ENCODE measurements around the gene DNAH9.
A peak's percentile ranks its signal among the peaks of the same experiment; 100 is the strongest.

The DNAH9 gene

DNA sequence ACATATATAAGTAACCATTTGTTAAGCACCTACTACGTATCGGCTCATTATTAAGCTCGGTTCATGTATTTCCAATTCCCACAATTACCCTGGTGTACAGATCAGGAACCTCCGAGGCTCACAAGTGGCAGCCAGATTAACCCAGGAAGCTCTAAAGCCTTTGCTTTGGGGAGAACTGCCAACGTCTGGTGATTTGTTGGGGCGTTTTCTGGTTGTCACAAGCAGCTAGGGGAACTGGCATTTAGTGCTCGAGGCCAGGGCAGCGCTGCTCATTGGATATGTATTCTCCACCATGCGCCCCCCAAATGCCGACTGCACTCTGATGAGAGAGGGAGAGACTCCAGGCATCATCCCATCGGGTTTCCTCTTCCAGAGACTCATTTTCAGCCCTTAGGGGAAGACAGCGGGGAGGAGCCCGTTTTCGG is 398.5 kb downstream of the DNAH9 start:
- TF ChIP-seq GABPA (IDR thresholded peaks at IDR 0.05; ENCODE audit: low read depth) = no peak
- no peak for TF ChIP-seq POLR2AphosphoS5 (IDR thresholded peaks at IDR 0.05; ENCODE audit: low read depth)
- TF ChIP-seq SPI1 (IDR thresholded peaks at IDR 0.05; ENCODE audit: borderline replicate concordance, low read depth) = no peak
- TF ChIP-seq REST (IDR thresholded peaks at IDR 0.05; ENCODE audit: insufficient replicate concordance, low read depth) = no peak
- DNase-seq (ENCODE audit: low read depth in 1 of 2, low spot score in 1 of 2) = peak in 1 of 2 experiments; percentile 58
- Histone ChIP-seq H3K27ac (replicated peaks) (peak overlapping the region; percentile 90), H3K27me3 (ENCODE audit: insufficient read depth, poor library complexity, severe bottlenecking) (no peaks in the 10 kb centered on the region), H3K4me3 (replicated peaks; ENCODE audit: insufficient read depth, low read length) (peak overlapping the region; percentile 64)

- peak; percentile 64 to 86 for DNase-seq (ENCODE audit: low read depth in 1 of 2, low spot score in 1 of 2)
- peak within 1 kb of the TSS; percentile 64 for H3K4me3 ChIP-seq (replicated peaks; ENCODE audit: insufficient read depth, low read length)
- no peaks in the 10 kb centered on the region for H3K27me3 ChIP-seq (ENCODE audit: insufficient read depth, poor library complexity, severe bottlenecking)
- TF ChIP-seq REST (IDR thresholded peaks at IDR 0.05; ENCODE audit: insufficient replicate concordance, low read depth) (peak; percentile 14), SPI1 (IDR thresholded peaks at IDR 0.05; ENCODE audit: borderline replicate concordance, low read depth) (no peak), POLR2AphosphoS5 (IDR thresholded peaks at IDR 0.05; ENCODE audit: low read depth) (peak; percentile 63; the same call in 1 of the 2 replicates), GABPA (IDR thresholded peaks at IDR 0.05; ENCODE audit: low read depth) (no peak)
- TF ChIP-seq, protein P1, sequence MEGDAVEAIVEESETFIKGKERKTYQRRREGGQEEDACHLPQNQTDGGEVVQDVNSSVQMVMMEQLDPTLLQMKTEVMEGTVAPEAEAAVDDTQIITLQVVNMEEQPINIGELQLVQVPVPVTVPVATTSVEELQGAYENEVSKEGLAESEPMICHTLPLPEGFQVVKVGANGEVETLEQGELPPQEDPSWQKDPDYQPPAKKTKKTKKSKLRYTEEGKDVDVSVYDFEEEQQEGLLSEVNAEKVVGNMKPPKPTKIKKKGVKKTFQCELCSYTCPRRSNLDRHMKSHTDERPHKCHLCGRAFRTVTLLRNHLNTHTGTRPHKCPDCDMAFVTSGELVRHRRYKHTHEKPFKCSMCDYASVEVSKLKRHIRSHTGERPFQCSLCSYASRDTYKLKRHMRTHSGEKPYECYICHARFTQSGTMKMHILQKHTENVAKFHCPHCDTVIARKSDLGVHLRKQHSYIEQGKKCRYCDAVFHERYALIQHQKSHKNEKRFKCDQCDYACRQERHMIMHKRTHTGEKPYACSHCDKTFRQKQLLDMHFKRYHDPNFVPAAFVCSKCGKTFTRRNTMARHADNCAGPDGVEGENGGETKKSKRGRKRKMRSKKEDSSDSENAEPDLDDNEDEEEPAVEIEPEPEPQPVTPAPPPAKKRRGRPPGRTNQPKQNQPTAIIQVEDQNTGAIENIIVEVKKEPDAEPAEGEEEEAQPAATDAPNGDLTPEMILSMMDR (IDR thresholded peaks at IDR 0.05; ENCODE audit: insufficient read depth, low read length) = no peak
- H3K27ac ChIP-seq (replicated peaks) = peak within 1 kb of the TSS; percentile 90
Measured at GRCh38 chr17:11997147-11997971, 399.1 kb downstream of the DNAH9 start, which contains the start of gene ZNF18. TSS of gene ZNF18 (minus strand) at chr17:11997475. CDS start at chr17:11992829, 4,646 bp downstream.

DNA sequence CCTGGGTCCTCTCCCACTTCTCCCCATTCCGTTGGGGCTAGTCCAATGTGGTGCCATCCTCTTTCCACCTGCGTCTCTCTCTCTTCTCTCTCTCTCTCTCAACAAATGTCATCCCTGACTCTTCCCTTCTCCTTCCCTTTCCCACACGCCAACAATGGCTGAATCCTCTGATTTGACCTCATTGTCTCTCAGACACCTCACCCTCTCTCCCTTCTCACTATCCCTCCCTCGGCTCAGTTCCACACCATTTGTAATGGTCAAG is 399.6 kb downstream of the DNAH9 start:
- H3K4me3 ChIP-seq (replicated peaks; ENCODE audit: insufficient read depth, low read length) = peak overlapping the region; percentile 57
- DNase-seq (ENCODE audit: low read depth in 1 of 2, low spot score in 1 of 2) = no peak
- H3K27ac ChIP-seq (replicated peaks) = peak overlapping the region; percentile 64
- no peak for TF ChIP-seq POLR2AphosphoS5 (IDR thresholded peaks at IDR 0.05; ENCODE audit: low read depth)
- TF ChIP-seq GABPA (IDR thresholded peaks at IDR 0.05; ENCODE audit: low read depth) = no peak
- TF ChIP-seq REST (IDR thresholded peaks at IDR 0.05; ENCODE audit: insufficient replicate concordance, low read depth) = no peak
- TF ChIP-seq SPI1 (IDR thresholded peaks at IDR 0.05; ENCODE audit: borderline replicate concordance, low read depth) = no peak
- TF ChIP-seq, protein P1 (IDR thresholded peaks at IDR 0.05; ENCODE audit: insufficient read depth, low read length) = no peak
- no peaks in the 10 kb centered on the region for H3K27me3 ChIP-seq (ENCODE audit: insufficient read depth, poor library complexity, severe bottlenecking)
